GM12892 (cell line): ENCODE measurements around the gene SLC8A2.

Experiments used
- POLR2A ChIP-seq: IDR thresholded peaks from 2 replicates; pipeline ENCODE4 v1.6.1; 2011; ENCODE audit warnings: low read depth, low read length, control low read depth
- TAF1 ChIP-seq: IDR thresholded peaks from 2 replicates; pipeline ENCODE4 v1.6.1; 2011; ENCODE audit warnings: low read depth, mild to moderate bottlenecking, control low read depth, low read length, borderline replicate concordance

DNA sequence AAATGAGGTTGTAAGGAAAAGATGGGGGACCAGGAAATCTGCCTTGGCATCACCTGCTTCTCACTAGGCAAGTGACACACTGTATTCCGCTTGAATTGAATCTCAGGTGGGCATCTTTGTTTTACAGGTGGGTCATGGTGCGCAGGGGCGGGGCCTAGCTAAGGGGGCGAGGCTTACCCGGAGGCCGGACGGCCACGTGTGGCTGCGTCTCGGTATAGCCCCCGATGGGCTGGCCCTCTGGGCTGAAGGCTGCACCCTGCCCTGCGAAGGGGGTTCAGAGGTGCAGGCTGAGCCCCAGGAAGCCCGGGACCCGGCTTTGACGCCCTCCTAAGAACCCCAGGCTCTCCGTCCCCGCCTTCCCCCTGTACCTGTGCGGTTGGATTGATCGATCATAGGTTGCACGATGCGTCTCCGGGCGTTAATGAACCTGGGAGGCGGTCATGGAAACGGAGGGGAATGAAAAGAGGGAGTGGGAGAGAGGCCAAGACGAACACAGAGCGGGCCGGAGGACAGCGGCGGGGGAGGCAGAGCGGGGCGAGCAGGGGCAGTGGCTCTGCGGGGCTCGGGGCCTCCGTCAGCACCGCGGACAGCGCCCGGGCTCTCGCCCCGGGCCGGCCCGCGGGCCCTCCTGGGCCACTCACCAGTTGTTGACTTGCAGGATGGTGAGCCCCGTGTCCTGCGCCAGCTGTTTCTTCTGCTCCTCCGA lies 64.8 kb downstream of the SLC8A2 start:
- TF ChIP-seq TAF1 (no peak), POLR2A (no peak)
